ENCODE data around the gene R3HDML.

R3HDML gene

GRCh38 chr20:44395461-44396340 lies 58.9 kb downstream of the R3HDML start:
- ChIA-PET CTCF (interaction anchor here (0.9 to 1.1 kb wide), 2 partner anchors 11 to 12 kb away, joined by 5 to 9 read pairs; no protein-coding TSS in a partner anchor), POLR2A (interaction anchor here (0.8 kb wide), 1 partner anchor 81 kb away, joined by 3 read pairs; no protein-coding TSS in a partner anchor)
- TF ChIP-seq CTCF (IDR thresholded peaks at IDR 0.05; ENCODE audit: control extremely low read depth, extremely low read depth, low read depth, missing control alignments): no peak
- DNase-seq (ENCODE audit: extremely low spot score): no peak

GRCh38 chr20:44396369-44397130 lies 59.7 kb downstream of the R3HDML start:
- no peak for TF ChIP-seq CTCF (IDR thresholded peaks at IDR 0.05; ENCODE audit: control extremely low read depth, extremely low read depth, low read depth, missing control alignments)
- DNase-seq (ENCODE audit: extremely low spot score): no peak
- ChIA-PET POLR2A (no interaction called here), CTCF (interaction anchor here (0.9 to 1.3 kb wide), 3 partner anchors 11 to 14 kb away, joined by 3 to 5 read pairs (median 4); no protein-coding TSS in a partner anchor)

- POLR2A ChIA-PET: no interaction called here
- TF ChIP-seq CTCF (IDR thresholded peaks at IDR 0.05; ENCODE audit: control extremely low read depth, extremely low read depth, low read depth, missing control alignments): no peak
- CTCF ChIA-PET: interaction anchor here (0.9 to 1.5 kb wide), 4 partner anchors 9 to 98 kb away, joined by 3 to 6 read pairs (median 4); no protein-coding TSS in a partner anchor
- DNase-seq (ENCODE audit: extremely low spot score): no peak
Measured at GRCh38 chr20:44398335-44398734, 61.5 kb downstream of the R3HDML start.

- DNase-seq (ENCODE audit: extremely low spot score): no peak
- TF ChIP-seq CTCF (IDR thresholded peaks at IDR 0.05; ENCODE audit: control extremely low read depth, extremely low read depth, low read depth, missing control alignments): no peak
- CTCF ChIA-PET: interaction anchor here (1.5 kb wide), 1 partner anchor 21 kb away, joined by 3 read pairs; no protein-coding TSS in a partner anchor
- POLR2A ChIA-PET: no interaction called here
Measured at GRCh38 chr20:44399446-44399845, 62.6 kb downstream of the R3HDML start.

- ChIA-PET POLR2A (no interaction called here), CTCF (no interaction called here)
- no peak for DNase-seq (ENCODE audit: extremely low spot score)
- no peak for TF ChIP-seq CTCF (IDR thresholded peaks at IDR 0.05; ENCODE audit: control extremely low read depth, extremely low read depth, low read depth, missing control alignments)
Measured at GRCh38 chr20:44400671-44400969, 63.8 kb downstream of the R3HDML start.
